GM23248 (cell line): Measurements from ENCODE around the gene ARPC4.

Experiments
- EZH2 ChIP-seq: fragments of 200-600 bp; sonication (generic); IDR thresholded peaks from 2 replicates; pipeline ENCODE4 v1.6.1; 2018; ENCODE audit warnings: antibody characterized with exemption, mild to moderate bottlenecking; ENCODE audit not compliant: insufficient read depth, poor library complexity, severe bottlenecking
- EZH2phosphoT487 ChIP-seq: fragments of 200-600 bp; sonication (generic); IDR thresholded peaks from 2 replicates; pipeline ENCODE4 v1.6.1; 2018; ENCODE audit warnings: antibody characterized with exemption, moderate library complexity, mild to moderate bottlenecking, low read depth; ENCODE audit not compliant: insufficient read depth

GRCh38 chr3:9785602-9786001 lies 7.3 kb upstream of the ARPC4 start:
- TF ChIP-seq EZH2, result no peak
- TF ChIP-seq EZH2phosphoT487, result no peak
